ENCODE results near the gene RAPGEF1. TPM values are rescaled to one million over a fixed set of nuclear protein-coding genes. Genes with fewer than 3 reads are reported as not detected.

Gene RAPGEF1
- total RNA-seq, 1 donor from 2014 or later, result 94.3 TPM

GRCh38 chr9:131728961-131729360, 10.9 kb downstream of the RAPGEF1 start:
- no peaks in the 10 kb centered on the region for H3K27me3 Mint-ChIP-seq (ENCODE audit: unreplicated experiment)
- H3K9me3 Mint-ChIP-seq (ENCODE audit: unreplicated experiment), result no peaks in the 10 kb centered on the region
- no peak overlapping the region for H3K4me3 Mint-ChIP-seq (ENCODE audit: unreplicated experiment)
- peak overlapping the region; percentile 73 for H3K27ac Mint-ChIP-seq (ENCODE audit: unreplicated experiment)
- DNase-seq (ENCODE audit: extremely low spot score, unreplicated experiment), result no peak
- H3K36me3 Mint-ChIP-seq (ENCODE audit: unreplicated experiment), result no peaks in the 10 kb centered on the region
- peaks cover 72% of the 10 kb centered on the region for H3K4me1 Mint-ChIP-seq (ENCODE audit: unreplicated experiment)
- TF ChIP-seq, protein P1, sequence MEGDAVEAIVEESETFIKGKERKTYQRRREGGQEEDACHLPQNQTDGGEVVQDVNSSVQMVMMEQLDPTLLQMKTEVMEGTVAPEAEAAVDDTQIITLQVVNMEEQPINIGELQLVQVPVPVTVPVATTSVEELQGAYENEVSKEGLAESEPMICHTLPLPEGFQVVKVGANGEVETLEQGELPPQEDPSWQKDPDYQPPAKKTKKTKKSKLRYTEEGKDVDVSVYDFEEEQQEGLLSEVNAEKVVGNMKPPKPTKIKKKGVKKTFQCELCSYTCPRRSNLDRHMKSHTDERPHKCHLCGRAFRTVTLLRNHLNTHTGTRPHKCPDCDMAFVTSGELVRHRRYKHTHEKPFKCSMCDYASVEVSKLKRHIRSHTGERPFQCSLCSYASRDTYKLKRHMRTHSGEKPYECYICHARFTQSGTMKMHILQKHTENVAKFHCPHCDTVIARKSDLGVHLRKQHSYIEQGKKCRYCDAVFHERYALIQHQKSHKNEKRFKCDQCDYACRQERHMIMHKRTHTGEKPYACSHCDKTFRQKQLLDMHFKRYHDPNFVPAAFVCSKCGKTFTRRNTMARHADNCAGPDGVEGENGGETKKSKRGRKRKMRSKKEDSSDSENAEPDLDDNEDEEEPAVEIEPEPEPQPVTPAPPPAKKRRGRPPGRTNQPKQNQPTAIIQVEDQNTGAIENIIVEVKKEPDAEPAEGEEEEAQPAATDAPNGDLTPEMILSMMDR (IDR thresholded peaks at IDR 0.05), result no peak

DNA sequence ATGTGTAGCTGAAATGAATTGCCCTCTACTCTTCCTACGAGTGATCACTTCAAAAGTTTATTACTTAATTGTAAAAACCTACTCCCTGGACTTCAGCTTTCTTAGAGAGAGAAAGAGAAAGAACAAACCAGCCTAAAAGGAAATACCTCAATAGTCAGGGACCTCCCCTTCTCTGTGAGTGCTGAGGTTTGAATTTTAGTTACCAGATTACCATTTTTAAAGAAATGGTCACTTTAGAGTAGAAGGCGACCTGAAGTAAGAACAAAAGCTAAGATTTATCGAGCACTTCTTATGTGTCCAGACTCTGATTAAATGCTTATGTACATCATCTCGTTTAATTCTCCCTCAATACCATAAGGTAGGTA, 11.3 kb downstream of the RAPGEF1 start:
- no peaks in the 10 kb centered on the region for H3K27me3 Mint-ChIP-seq (ENCODE audit: unreplicated experiment)
- no peak overlapping the region for H3K4me3 Mint-ChIP-seq (ENCODE audit: unreplicated experiment)
- peak overlapping the region; percentile 73 for H3K27ac Mint-ChIP-seq (ENCODE audit: unreplicated experiment)
- TF ChIP-seq, protein P1 (IDR thresholded peaks at IDR 0.05), result no peak
- no peaks in the 10 kb centered on the region for H3K9me3 Mint-ChIP-seq (ENCODE audit: unreplicated experiment)
- no peak for DNase-seq (ENCODE audit: extremely low spot score, unreplicated experiment)
- no peaks in the 10 kb centered on the region for H3K36me3 Mint-ChIP-seq (ENCODE audit: unreplicated experiment)
- peaks cover 67% of the 10 kb centered on the region for H3K4me1 Mint-ChIP-seq (ENCODE audit: unreplicated experiment)

GRCh38 chr9:131727795-131728545, 11.9 kb downstream of the RAPGEF1 start:
- TF ChIP-seq, protein P1 (IDR thresholded peaks at IDR 0.05), result no peak
- H3K36me3 Mint-ChIP-seq (ENCODE audit: unreplicated experiment), result no peaks in the 10 kb centered on the region
- peak overlapping the region; percentile 73 for H3K27ac Mint-ChIP-seq (ENCODE audit: unreplicated experiment)
- no peaks in the 10 kb centered on the region for H3K9me3 Mint-ChIP-seq (ENCODE audit: unreplicated experiment)
- no peaks in the 10 kb centered on the region for H3K27me3 Mint-ChIP-seq (ENCODE audit: unreplicated experiment)
- H3K4me3 Mint-ChIP-seq (ENCODE audit: unreplicated experiment), result no peak overlapping the region
- no peak for DNase-seq (ENCODE audit: extremely low spot score, unreplicated experiment)
- H3K4me1 Mint-ChIP-seq (ENCODE audit: unreplicated experiment), result peaks cover 62% of the 10 kb centered on the region

- Mint-ChIP-seq H3K36me3 (ENCODE audit: unreplicated experiment) (no peaks in the 10 kb centered on the region), H3K4me1 (ENCODE audit: unreplicated experiment) (peaks cover 55% of the 10 kb centered on the region), H3K9me3 (ENCODE audit: unreplicated experiment) (no peaks in the 10 kb centered on the region), H3K4me3 (ENCODE audit: unreplicated experiment) (no peak overlapping the region), H3K27ac (ENCODE audit: unreplicated experiment) (peak overlapping the region; percentile 69), H3K27me3 (ENCODE audit: unreplicated experiment) (no peaks in the 10 kb centered on the region)
- DNase-seq (ENCODE audit: extremely low spot score, unreplicated experiment), result no peak
- TF ChIP-seq, protein P1 (IDR thresholded peaks at IDR 0.05), result no peak
Measured at GRCh38 chr9:131727184-131727759, 12.6 kb downstream of the RAPGEF1 start.

DNA sequence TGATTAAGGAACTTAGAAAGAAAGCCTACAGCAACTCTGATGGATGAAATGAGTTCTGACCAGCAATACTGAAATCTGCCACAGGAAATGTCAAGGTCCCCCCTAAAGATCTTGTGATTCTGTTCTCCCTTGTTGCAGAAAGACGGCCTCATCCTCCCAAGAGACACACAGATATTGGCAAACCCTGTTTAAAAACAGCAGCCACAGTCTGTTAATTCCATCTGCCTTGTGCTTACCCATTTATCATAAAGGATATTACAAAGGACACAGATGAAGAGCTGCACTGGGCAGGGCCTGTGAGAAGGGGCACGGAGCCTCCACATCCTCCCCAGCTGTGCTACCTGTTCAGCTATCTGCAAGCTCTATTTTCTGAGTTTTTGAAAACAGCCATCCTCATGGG, 15.2 kb downstream of the RAPGEF1 start:
- Mint-ChIP-seq H3K27me3 (ENCODE audit: unreplicated experiment) (no peaks in the 10 kb centered on the region), H3K27ac (ENCODE audit: unreplicated experiment) (no peak overlapping the region), H3K9me3 (ENCODE audit: unreplicated experiment) (no peaks in the 10 kb centered on the region), H3K4me3 (ENCODE audit: unreplicated experiment) (no peak overlapping the region), H3K4me1 (ENCODE audit: unreplicated experiment) (peaks cover 38% of the 10 kb centered on the region), H3K36me3 (ENCODE audit: unreplicated experiment) (peaks cover 7% of the 10 kb centered on the region)
- TF ChIP-seq, protein P1 (IDR thresholded peaks at IDR 0.05), result no peak
- no peak for DNase-seq (ENCODE audit: extremely low spot score, unreplicated experiment)
